ENCODE data around the gene DHRS9. TPM values are rescaled to one million over a fixed set of nuclear protein-coding genes. Genes with fewer than 3 reads are reported as not detected.

The DHRS9 gene
- total RNA-seq, 2 donors from 2014 or later, result 1.0 TPM; not detected in 1

DNA sequence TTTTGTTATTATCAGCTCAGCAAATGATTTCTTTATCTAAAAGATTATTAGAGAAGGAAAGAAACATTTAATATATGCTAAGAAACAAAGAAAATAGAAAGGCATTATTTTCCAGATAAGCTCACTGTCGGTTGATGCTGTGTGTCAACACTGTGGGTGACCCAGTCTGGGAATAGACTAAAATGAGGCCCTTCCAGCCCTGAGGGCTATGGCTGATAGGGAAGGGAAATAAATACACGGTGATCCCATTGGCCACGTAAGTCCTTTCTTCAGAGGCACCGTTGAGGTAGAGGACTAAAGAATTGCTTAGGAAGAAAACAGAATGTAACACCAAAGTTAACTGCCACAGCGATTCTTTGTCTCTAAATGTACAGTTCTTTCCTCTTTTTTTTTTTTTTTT lies 40.0 kb upstream of the DHRS9 start:
- WGBS, 2 donors, result 62 to 63% methylated on average over 5 of the region's 5 CpGs
- Histone ChIP-seq H3K4me3 (no peak overlapping the region), H3K36me3 (replicated peaks in 1 of 2; ENCODE audit: insufficient read depth in 1 of 2, low read depth in 2 of 2) (no peaks in the 10 kb centered on the region), H3K27ac (no peak overlapping the region), H3K9me3 (no peaks in the 10 kb centered on the region), H3K27me3 (no peaks in the 10 kb centered on the region), H3K4me1 (no peaks in the 10 kb centered on the region)
- intact Hi-C loops (cut with DNase I), result no loop called here
- ATAC-seq, result no peak
- TF ChIP-seq, protein P1, sequence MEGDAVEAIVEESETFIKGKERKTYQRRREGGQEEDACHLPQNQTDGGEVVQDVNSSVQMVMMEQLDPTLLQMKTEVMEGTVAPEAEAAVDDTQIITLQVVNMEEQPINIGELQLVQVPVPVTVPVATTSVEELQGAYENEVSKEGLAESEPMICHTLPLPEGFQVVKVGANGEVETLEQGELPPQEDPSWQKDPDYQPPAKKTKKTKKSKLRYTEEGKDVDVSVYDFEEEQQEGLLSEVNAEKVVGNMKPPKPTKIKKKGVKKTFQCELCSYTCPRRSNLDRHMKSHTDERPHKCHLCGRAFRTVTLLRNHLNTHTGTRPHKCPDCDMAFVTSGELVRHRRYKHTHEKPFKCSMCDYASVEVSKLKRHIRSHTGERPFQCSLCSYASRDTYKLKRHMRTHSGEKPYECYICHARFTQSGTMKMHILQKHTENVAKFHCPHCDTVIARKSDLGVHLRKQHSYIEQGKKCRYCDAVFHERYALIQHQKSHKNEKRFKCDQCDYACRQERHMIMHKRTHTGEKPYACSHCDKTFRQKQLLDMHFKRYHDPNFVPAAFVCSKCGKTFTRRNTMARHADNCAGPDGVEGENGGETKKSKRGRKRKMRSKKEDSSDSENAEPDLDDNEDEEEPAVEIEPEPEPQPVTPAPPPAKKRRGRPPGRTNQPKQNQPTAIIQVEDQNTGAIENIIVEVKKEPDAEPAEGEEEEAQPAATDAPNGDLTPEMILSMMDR (IDR thresholded peaks at IDR 0.05), result no peak
- no peak for TF ChIP-seq POLR2A (IDR thresholded peaks at IDR 0.05)
- no peak for DNase-seq

DNA sequence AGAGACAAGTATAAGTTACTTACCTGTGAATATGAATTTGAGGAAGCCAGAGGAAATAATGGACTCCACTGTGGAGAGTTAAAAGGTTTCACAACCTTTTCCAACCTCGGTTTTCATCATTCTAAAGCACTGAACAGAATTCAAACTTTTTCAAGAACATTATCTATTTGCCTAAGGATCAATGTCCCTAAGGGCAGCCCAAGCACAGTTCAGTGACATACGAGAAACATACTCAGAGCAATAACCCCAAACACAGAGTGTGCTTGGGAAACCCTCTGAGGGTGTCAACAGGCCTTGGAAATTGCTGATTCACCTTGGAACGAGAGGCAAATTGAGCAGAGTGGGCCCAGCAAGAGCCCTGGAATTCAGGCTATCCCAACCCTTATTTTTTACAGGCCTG lies 38.2 kb upstream of the DHRS9 start, which contains the start of gene ABCB11:
Gene ABCB11, minus strand, starts transcription at position 123 of the 400 bp plus-strand sequence. CDS start 13,199 bp downstream, outside the sequence.
- Histone ChIP-seq H3K27ac (no peak within 1 kb of the TSS), H3K4me3 (no peak within 1 kb of the TSS), H3K36me3 (replicated peaks in 1 of 2; ENCODE audit: insufficient read depth in 1 of 2, low read depth in 2 of 2) (no peaks in the 10 kb centered on the region), H3K9me3 (no peaks in the 10 kb centered on the region), H3K27me3 (no peaks in the 10 kb centered on the region), H3K4me1 (no peaks in the 10 kb centered on the region)
- ATAC-seq (no peak), DNase-seq (no peak)
- no peak for TF ChIP-seq POLR2A (IDR thresholded peaks at IDR 0.05)
- TF ChIP-seq, protein P1 (IDR thresholded peaks at IDR 0.05), result no peak
- 42 to 52% methylated on average over 3 of the region's 3 CpGs for WGBS, 2 donors
- intact Hi-C loops (cut with DNase I), result no loop called here

DNA sequence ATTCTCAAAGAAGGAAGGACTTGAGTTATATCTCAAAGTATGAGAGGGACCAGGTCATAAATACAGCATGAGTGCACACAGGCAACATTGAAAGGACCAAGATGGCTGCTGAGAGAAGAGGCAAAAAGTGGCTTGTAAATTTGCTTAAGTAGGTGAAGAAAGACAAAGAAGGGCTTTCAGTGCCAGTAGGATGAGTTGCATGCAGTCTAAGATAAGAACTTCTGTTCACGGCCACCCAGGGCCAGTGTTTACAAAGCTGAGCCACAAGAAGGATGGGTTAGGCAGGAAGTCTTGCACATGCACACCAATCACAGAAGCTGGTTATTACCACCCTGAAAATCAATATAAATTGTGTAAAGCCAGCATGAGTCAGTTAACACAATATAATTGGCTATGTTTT lies 35.1 kb upstream of the DHRS9 start:
- Histone ChIP-seq H3K27ac (no peak overlapping the region), H3K4me1 (no peaks in the 10 kb centered on the region), H3K36me3 (replicated peaks in 1 of 2; ENCODE audit: insufficient read depth in 1 of 2, low read depth in 2 of 2) (no peaks in the 10 kb centered on the region), H3K27me3 (no peaks in the 10 kb centered on the region), H3K9me3 (no peaks in the 10 kb centered on the region), H3K4me3 (no peak overlapping the region)
- ATAC-seq (no peak), DNase-seq (no peak)
- TF ChIP-seq POLR2A (IDR thresholded peaks at IDR 0.05), result no peak
- TF ChIP-seq, protein P1 (IDR thresholded peaks at IDR 0.05), result no peak
- WGBS, 2 donors, result 38 to 41% methylated on average over 1 of the region's 1 CpG
- intact Hi-C loops (cut with DNase I), result no loop called here

DNA sequence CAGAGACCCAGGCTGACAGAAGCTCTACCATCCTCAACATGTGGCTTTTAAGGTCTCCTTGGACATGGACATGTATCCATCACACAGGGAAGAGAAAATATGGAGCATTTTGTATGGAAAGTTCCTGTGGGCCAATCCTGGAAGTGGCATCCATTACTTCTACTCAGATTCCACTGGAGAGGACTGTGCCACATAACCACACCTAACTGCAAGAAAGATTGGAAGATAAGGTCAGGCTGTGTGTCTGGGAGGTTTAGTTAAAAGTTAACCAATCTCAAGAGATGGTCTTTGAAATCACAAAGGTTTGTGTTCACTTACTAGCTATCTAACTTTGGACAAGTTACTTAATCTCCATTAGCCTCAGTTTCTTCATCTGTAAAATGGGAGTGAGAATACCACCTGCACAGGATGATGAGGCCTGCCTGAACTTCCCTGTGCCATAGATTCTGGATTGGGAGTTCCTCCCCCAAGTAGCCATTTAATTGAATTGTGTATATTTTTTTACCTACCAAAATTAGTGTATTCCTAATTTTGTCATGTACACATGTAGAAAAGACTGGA lies 34.3 kb upstream of the DHRS9 start:
- Histone ChIP-seq H3K27ac (no peak overlapping the region), H3K4me3 (no peak overlapping the region), H3K9me3 (no peaks in the 10 kb centered on the region), H3K27me3 (no peaks in the 10 kb centered on the region), H3K4me1 (no peaks in the 10 kb centered on the region), H3K36me3 (replicated peaks in 1 of 2; ENCODE audit: insufficient read depth in 1 of 2, low read depth in 2 of 2) (no peaks in the 10 kb centered on the region)
- intact Hi-C loops (cut with DNase I), result no loop called here
- TF ChIP-seq POLR2A (IDR thresholded peaks at IDR 0.05), result no peak
- TF ChIP-seq, protein P1 (IDR thresholded peaks at IDR 0.05), result no peak
- ATAC-seq (no peak), DNase-seq (no peak)

DNA sequence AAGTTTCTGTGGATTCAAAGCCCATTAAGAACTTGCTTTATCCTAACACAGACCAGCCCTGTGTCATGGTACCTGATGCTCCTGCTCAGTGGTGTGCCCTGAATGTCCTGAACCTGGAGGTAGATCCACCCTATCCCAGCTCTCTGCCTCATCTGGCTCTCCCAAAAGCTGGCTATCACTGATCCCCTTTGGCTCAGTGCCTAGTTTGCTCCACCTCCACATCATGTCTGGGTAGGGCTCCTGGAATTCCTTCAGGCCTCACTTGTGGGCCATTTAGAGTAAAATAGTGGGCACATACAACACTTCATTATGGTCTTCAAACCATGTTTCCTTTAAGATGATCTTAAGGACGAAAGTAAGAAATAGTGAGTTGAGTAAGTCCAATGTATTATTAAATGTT lies 33.5 kb upstream of the DHRS9 start:
- Histone ChIP-seq H3K4me3 (no peak overlapping the region), H3K9me3 (no peaks in the 10 kb centered on the region), H3K27me3 (no peaks in the 10 kb centered on the region), H3K4me1 (no peaks in the 10 kb centered on the region), H3K27ac (no peak overlapping the region), H3K36me3 (replicated peaks in 1 of 2; ENCODE audit: insufficient read depth in 1 of 2, low read depth in 2 of 2) (no peaks in the 10 kb centered on the region)
- DNase-seq, result no peak
- TF ChIP-seq, protein P1 (IDR thresholded peaks at IDR 0.05), result no peak
- no peak for TF ChIP-seq POLR2A (IDR thresholded peaks at IDR 0.05)
- intact Hi-C loops (cut with DNase I), result no loop called here
- WGBS, 2 donors, result 55 to 62% methylated on average over 1 of the region's 1 CpG
- ATAC-seq, result no peak
